H1 (cell line): Measurements from ENCODE around the gene SLC2A4. TPM values are rescaled to one million over a fixed set of nuclear protein-coding genes. Genes with fewer than 3 reads are reported as not detected.

Source experiments
- CHD7 ChIP-seq: fragments of 300-600 bp; sonication (generic); IDR thresholded peaks from 2 replicates; pipeline ENCODE4 v1.7.1; 2012; ENCODE audit warnings: low read length, moderate library complexity, mild to moderate bottlenecking, inconsistent platforms; ENCODE audit not compliant: insufficient replicate concordance
- polyA plus RNA-seq, 7 experiments: library from polyadenylated mRNA; depleted of rRNA in 3 of 7; stranded (reverse) in 5 of 7; unstranded in 2 of 7; fragments of >200 nt in 5 of 7; fragments of 200-250 nt in 2 of 7; gene quantifications; 1 replicate in 5 of 7; 2 replicates in 1 of 7; 4 replicates in 1 of 7; pipeline versions ENCODE4 v1.2.1 to v1.2.3, GENCODE V29; 2011 to 2013; ENCODE audit warnings: missing spikeins in 2 of 7, mixed read lengths in 2 of 7
- total RNA-seq: library from RNA; stranded (reverse); fragmentation: NEBNext Ultra II Directional; extraction: Animal tissue kit (Norgen Biotek cat#: 25700); gene quantifications from 2 replicates; pipeline ENCODE4 v1.2.1, GENCODE V29; 2021

Gene SLC2A4
- total and polyA plus RNA-seq, 2 of the 8 experiments (the other 6 are each of a cell fraction or from before 2014, with no cell fraction given) = 5.7 to 6.9 TPM

GRCh38 chr17:7326186-7326585 lies 44.7 kb downstream of the SLC2A4 start (continued):
- no peak for TF ChIP-seq CHD7
- TF ChIP-seq, all 59 proteins: peak for 0
